ENCODE results near the gene SLC26A1.

The SLC26A1 gene

GRCh38 chr4:1036095-1036494 lies 42.9 kb upstream of the SLC26A1 start:
- Histone ChIP-seq H3K36me3 (ENCODE audit: control insufficient read depth, low read depth, low read length) (no peaks in the 10 kb centered on the region), H3K27ac (ENCODE audit: low read length) (no peak overlapping the region), H3K9ac (ENCODE audit: low read length) (no peak overlapping the region), H3K27me3 (ENCODE audit: control insufficient read depth, insufficient read depth, low read length) (no peaks in the 10 kb centered on the region), H3K4me3 (ENCODE audit: low read length) (no peak overlapping the region), H3K4me1 (ENCODE audit: control insufficient read depth, low read depth, low read length) (no peaks in the 10 kb centered on the region), H3K9me3 (ENCODE audit: control insufficient read depth, low read depth, low read length) (no peaks in the 10 kb centered on the region)

- no peaks in the 10 kb centered on the region for H3K9me3 ChIP-seq (ENCODE audit: control insufficient read depth, low read depth, low read length)
- no peak overlapping the region for H3K4me3 ChIP-seq (ENCODE audit: low read length)
Observed at GRCh38 chr4:1035510-1035909, 42.3 kb upstream of the SLC26A1 start.

GRCh38 chr4:1033840-1034551 lies 40.8 kb upstream of the SLC26A1 start:
- Histone ChIP-seq H3K4me3 (ENCODE audit: low read length) (no peak overlapping the region), H3K36me3 (ENCODE audit: control insufficient read depth, low read depth, low read length) (no peaks in the 10 kb centered on the region), H3K9ac (ENCODE audit: low read length) (no peak overlapping the region), H3K27ac (ENCODE audit: low read length) (no peak overlapping the region), H3K9me3 (ENCODE audit: control insufficient read depth, low read depth, low read length) (no peaks in the 10 kb centered on the region), H3K4me1 (ENCODE audit: control insufficient read depth, low read depth, low read length) (no peaks in the 10 kb centered on the region), H3K27me3 (ENCODE audit: control insufficient read depth, insufficient read depth, low read length) (no peaks in the 10 kb centered on the region)

More at GRCh38 chr4:1035510-1035909, 42.3 kb upstream of the SLC26A1 start:
- no peaks in the 10 kb centered on the region for H3K4me1 ChIP-seq (ENCODE audit: control insufficient read depth, low read depth, low read length)
- no peaks in the 10 kb centered on the region for H3K36me3 ChIP-seq (ENCODE audit: control insufficient read depth, low read depth, low read length)
- no peaks in the 10 kb centered on the region for H3K27me3 ChIP-seq (ENCODE audit: control insufficient read depth, insufficient read depth, low read length)
- H3K27ac ChIP-seq (ENCODE audit: low read length), result no peak overlapping the region
- no peak overlapping the region for H3K9ac ChIP-seq (ENCODE audit: low read length)

- Histone ChIP-seq H3K9ac (ENCODE audit: low read length) (no peak overlapping the region), H3K27ac (ENCODE audit: low read length) (no peak overlapping the region), H3K36me3 (ENCODE audit: control insufficient read depth, low read depth, low read length) (no peaks in the 10 kb centered on the region), H3K4me3 (ENCODE audit: low read length) (no peak overlapping the region), H3K9me3 (ENCODE audit: control insufficient read depth, low read depth, low read length) (no peaks in the 10 kb centered on the region), H3K4me1 (ENCODE audit: control insufficient read depth, low read depth, low read length) (no peaks in the 10 kb centered on the region), H3K27me3 (ENCODE audit: control insufficient read depth, insufficient read depth, low read length) (no peaks in the 10 kb centered on the region)
Observed at GRCh38 chr4:1032861-1033260, 39.7 kb upstream of the SLC26A1 start.

- Histone ChIP-seq H3K9me3 (ENCODE audit: control insufficient read depth, low read depth, low read length) (no peaks in the 10 kb centered on the region), H3K4me1 (ENCODE audit: control insufficient read depth, low read depth, low read length) (no peaks in the 10 kb centered on the region), H3K27ac (ENCODE audit: low read length) (no peak overlapping the region), H3K27me3 (ENCODE audit: control insufficient read depth, insufficient read depth, low read length) (no peaks in the 10 kb centered on the region), H3K36me3 (ENCODE audit: control insufficient read depth, low read depth, low read length) (no peaks in the 10 kb centered on the region), H3K9ac (ENCODE audit: low read length) (no peak overlapping the region), H3K4me3 (ENCODE audit: low read length) (no peak overlapping the region)
Observed at GRCh38 chr4:1031956-1032795, 39.0 kb upstream of the SLC26A1 start.

GRCh38 chr4:1031346-1031745 lies 38.1 kb upstream of the SLC26A1 start:
- Histone ChIP-seq H3K4me1 (ENCODE audit: control insufficient read depth, low read depth, low read length) (no peaks in the 10 kb centered on the region), H3K9ac (ENCODE audit: low read length) (no peak overlapping the region), H3K9me3 (ENCODE audit: control insufficient read depth, low read depth, low read length) (no peaks in the 10 kb centered on the region), H3K36me3 (ENCODE audit: control insufficient read depth, low read depth, low read length) (no peaks in the 10 kb centered on the region), H3K4me3 (ENCODE audit: low read length) (no peak overlapping the region), H3K27ac (ENCODE audit: low read length) (no peak overlapping the region), H3K27me3 (ENCODE audit: control insufficient read depth, insufficient read depth, low read length) (no peaks in the 10 kb centered on the region)

- H3K4me1 ChIP-seq (ENCODE audit: control insufficient read depth, low read depth, low read length), result no peaks in the 10 kb centered on the region
- no peaks in the 10 kb centered on the region for H3K27me3 ChIP-seq (ENCODE audit: control insufficient read depth, insufficient read depth, low read length)
- H3K9me3 ChIP-seq (ENCODE audit: control insufficient read depth, low read depth, low read length), result no peaks in the 10 kb centered on the region
- H3K9ac ChIP-seq (ENCODE audit: low read length), result no peak overlapping the region
- H3K4me3 ChIP-seq (ENCODE audit: low read length), result no peak overlapping the region
- peaks cover 6% of the 10 kb centered on the region for H3K36me3 ChIP-seq (ENCODE audit: control insufficient read depth, low read depth, low read length)
- no peak overlapping the region for H3K27ac ChIP-seq (ENCODE audit: low read length)
Observed at GRCh38 chr4:1030559-1030958, 37.4 kb upstream of the SLC26A1 start.

- Histone ChIP-seq H3K9ac (ENCODE audit: low read length) (no peak overlapping the region), H3K4me3 (ENCODE audit: low read length) (no peak overlapping the region), H3K4me1 (ENCODE audit: control insufficient read depth, low read depth, low read length) (no peaks in the 10 kb centered on the region), H3K27ac (ENCODE audit: low read length) (no peak overlapping the region), H3K27me3 (ENCODE audit: control insufficient read depth, insufficient read depth, low read length) (no peaks in the 10 kb centered on the region), H3K9me3 (ENCODE audit: control insufficient read depth, low read depth, low read length) (no peaks in the 10 kb centered on the region), H3K36me3 (ENCODE audit: control insufficient read depth, low read depth, low read length) (peaks cover 7% of the 10 kb centered on the region)
Observed at GRCh38 chr4:1030031-1030430, 36.8 kb upstream of the SLC26A1 start.

- Histone ChIP-seq H3K9ac (ENCODE audit: low read length) (no peak overlapping the region), H3K9me3 (ENCODE audit: control insufficient read depth, low read depth, low read length) (no peaks in the 10 kb centered on the region), H3K36me3 (ENCODE audit: control insufficient read depth, low read depth, low read length) (peaks cover 7% of the 10 kb centered on the region), H3K4me3 (ENCODE audit: low read length) (no peak overlapping the region), H3K27me3 (ENCODE audit: control insufficient read depth, insufficient read depth, low read length) (no peaks in the 10 kb centered on the region), H3K27ac (ENCODE audit: low read length) (no peak overlapping the region), H3K4me1 (ENCODE audit: control insufficient read depth, low read depth, low read length) (no peaks in the 10 kb centered on the region)
Observed at GRCh38 chr4:1029529-1029928, 36.3 kb upstream of the SLC26A1 start.

- Histone ChIP-seq H3K9ac (ENCODE audit: low read length) (no peak overlapping the region), H3K4me3 (ENCODE audit: low read length) (no peak overlapping the region), H3K27ac (ENCODE audit: low read length) (no peak overlapping the region), H3K27me3 (ENCODE audit: control insufficient read depth, insufficient read depth, low read length) (no peaks in the 10 kb centered on the region), H3K4me1 (ENCODE audit: control insufficient read depth, low read depth, low read length) (no peaks in the 10 kb centered on the region), H3K9me3 (ENCODE audit: control insufficient read depth, low read depth, low read length) (no peaks in the 10 kb centered on the region), H3K36me3 (ENCODE audit: control insufficient read depth, low read depth, low read length) (peaks cover 7% of the 10 kb centered on the region)
Observed at GRCh38 chr4:1028574-1029220, 35.5 kb upstream of the SLC26A1 start.

- Histone ChIP-seq H3K4me3 (ENCODE audit: low read length) (no peak overlapping the region), H3K9ac (ENCODE audit: low read length) (no peak overlapping the region), H3K36me3 (ENCODE audit: control insufficient read depth, low read depth, low read length) (peaks cover 7% of the 10 kb centered on the region), H3K9me3 (ENCODE audit: control insufficient read depth, low read depth, low read length) (no peaks in the 10 kb centered on the region), H3K4me1 (ENCODE audit: control insufficient read depth, low read depth, low read length) (no peaks in the 10 kb centered on the region), H3K27me3 (ENCODE audit: control insufficient read depth, insufficient read depth, low read length) (no peaks in the 10 kb centered on the region), H3K27ac (ENCODE audit: low read length) (no peak overlapping the region)
Observed at GRCh38 chr4:1027915-1028238, 34.7 kb upstream of the SLC26A1 start.

All from iPS-18a (cell line).